ENCODE measurements around the gene RIT1.

RIT1 gene

DNA sequence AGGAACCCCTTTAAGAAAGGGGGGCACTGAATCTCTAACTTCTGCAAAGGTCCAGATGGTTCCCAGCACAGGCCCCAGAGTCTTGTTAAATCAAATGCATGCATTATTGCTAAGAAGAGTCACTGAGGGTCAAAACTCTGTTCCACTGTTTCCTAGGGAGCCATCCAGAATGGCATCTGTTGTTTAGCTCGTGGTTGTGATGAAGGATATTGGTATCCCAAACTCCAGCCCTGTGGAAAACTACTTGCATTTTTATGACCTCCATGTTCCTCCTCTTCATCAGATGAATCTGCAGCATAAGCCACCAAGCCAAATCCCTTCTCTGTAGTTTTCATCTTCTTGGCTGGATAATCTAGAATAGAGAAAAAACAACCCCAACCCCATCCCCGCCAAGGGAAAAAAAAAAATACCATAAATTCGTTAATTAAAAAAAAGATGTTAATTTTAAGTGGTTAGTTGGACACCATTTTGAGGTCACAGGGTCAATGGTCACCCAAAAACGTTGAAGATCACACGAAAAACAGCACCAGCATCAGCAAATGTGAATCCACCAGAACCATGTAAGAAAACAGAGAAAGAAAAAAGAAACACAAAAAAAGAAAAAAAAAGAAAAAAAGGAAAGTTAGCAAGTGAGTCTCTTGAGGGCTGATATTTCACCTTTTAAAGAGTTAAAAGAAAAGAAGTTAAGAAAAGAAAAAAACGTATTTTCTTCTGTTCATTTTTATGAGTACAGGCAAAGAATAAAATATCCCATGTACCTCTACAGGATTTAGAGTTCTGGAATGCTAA is 3.0 kb upstream of the RIT1 start:
- H3K4me1 ChIP-seq (ENCODE audit: insufficient read depth, low read length, poor library complexity, severe bottlenecking): peaks cover 9% of the 10 kb centered on the region
- no peak overlapping the region for H3K4me3 ChIP-seq (ENCODE audit: low read length, poor library complexity, severe bottlenecking)
- H3K9me2 ChIP-seq (replicated peaks; ENCODE audit: low read depth, low read length): no peaks in the 10 kb centered on the region
- no peaks in the 10 kb centered on the region for H4K20me1 ChIP-seq (ENCODE audit: insufficient read depth, low read length, poor library complexity, severe bottlenecking)
- no peaks in the 10 kb centered on the region for H3K27me3 ChIP-seq (ENCODE audit: insufficient read depth, low read length, poor library complexity, severe bottlenecking)
- H3F3A ChIP-seq (ENCODE audit: low read depth): peaks cover 21% of the 10 kb centered on the region; the same call in 1 of the 2 replicates
- H2AFZ ChIP-seq (ENCODE audit: low read length): no peak overlapping the region
- H3K9me3 ChIP-seq (ENCODE audit: insufficient read depth, low read depth, low read length): no peaks in the 10 kb centered on the region
- peaks cover 60% of the 10 kb centered on the region for H3K36me3 ChIP-seq (ENCODE audit: insufficient read depth, low read length)
- no peak for TF ChIP-seq EZH2phosphoT487 (IDR thresholded peaks at IDR 0.05; ENCODE audit: borderline replicate concordance)
- TF ChIP-seq, protein P1, sequence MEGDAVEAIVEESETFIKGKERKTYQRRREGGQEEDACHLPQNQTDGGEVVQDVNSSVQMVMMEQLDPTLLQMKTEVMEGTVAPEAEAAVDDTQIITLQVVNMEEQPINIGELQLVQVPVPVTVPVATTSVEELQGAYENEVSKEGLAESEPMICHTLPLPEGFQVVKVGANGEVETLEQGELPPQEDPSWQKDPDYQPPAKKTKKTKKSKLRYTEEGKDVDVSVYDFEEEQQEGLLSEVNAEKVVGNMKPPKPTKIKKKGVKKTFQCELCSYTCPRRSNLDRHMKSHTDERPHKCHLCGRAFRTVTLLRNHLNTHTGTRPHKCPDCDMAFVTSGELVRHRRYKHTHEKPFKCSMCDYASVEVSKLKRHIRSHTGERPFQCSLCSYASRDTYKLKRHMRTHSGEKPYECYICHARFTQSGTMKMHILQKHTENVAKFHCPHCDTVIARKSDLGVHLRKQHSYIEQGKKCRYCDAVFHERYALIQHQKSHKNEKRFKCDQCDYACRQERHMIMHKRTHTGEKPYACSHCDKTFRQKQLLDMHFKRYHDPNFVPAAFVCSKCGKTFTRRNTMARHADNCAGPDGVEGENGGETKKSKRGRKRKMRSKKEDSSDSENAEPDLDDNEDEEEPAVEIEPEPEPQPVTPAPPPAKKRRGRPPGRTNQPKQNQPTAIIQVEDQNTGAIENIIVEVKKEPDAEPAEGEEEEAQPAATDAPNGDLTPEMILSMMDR (conservative IDR thresholded peaks at IDR 0.05; ENCODE audit: low read length): no peak
- H3K79me2 ChIP-seq (ENCODE audit: insufficient read depth, low read length): peaks cover 21% of the 10 kb centered on the region
- H3K9ac ChIP-seq (ENCODE audit: low read depth, low read length, poor library complexity, severe bottlenecking): no peak overlapping the region
- no peak overlapping the region for H3K4me2 ChIP-seq (ENCODE audit: low read depth, low read length, poor library complexity, severe bottlenecking)

DNA sequence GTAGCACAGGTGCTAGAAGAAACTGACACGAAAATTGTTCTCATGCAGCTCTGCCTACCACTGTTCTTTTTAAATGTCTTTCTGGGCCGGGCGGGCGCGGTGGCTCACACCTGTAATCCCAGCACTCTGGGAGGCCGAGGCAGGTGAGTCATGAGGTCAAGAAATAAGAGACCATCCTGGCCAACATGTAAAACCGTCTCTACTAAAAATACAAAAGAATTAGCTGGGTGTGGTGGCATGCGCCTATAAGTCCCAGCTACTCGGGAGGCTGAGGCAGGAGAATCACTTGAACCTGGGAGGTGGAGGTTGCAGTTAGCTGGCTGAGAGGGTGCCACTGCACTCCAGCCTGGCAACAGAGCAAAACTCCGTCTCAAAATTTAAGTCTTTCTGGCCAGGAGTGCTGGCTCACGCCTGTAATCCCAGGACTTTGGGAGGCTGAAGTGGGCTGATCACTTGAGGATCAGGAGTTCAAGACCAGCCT is 947 bp upstream of the RIT1 start:
- Histone ChIP-seq H3K9me2 (replicated peaks; ENCODE audit: low read depth, low read length) (no peaks in the 10 kb centered on the region), H3K9ac (ENCODE audit: low read depth, low read length, poor library complexity, severe bottlenecking) (no peak overlapping the region), H3K79me2 (ENCODE audit: insufficient read depth, low read length) (peaks cover 30% of the 10 kb centered on the region)

DNA sequence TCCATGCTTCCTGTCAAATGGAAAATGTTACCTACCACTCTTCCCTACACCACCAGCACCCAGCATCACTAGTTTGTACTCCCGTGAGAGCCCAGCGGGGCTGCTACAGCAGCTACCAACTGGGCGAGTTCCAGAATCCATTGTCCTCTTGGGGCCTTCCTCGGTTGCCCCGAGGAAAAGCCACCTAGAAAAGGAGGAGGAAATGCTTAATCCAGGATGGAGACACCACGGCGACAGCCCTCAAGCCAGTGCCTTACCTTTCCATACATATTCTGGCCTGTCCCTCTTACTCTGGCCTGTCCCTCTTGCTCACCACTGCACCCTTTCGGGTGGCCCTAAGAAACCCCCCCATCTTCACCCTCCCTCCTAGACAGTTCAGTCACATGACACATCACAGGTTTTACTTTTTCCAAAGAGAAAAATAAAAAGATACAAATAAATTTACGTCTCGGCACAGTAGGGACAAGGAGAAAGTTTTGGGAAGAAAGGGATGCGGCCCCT is 478 bp downstream of the RIT1 start:
- Histone ChIP-seq H3K4me2 (ENCODE audit: low read depth, low read length, poor library complexity, severe bottlenecking) (peak overlapping the region; percentile 88), H3F3A (ENCODE audit: low read depth) (peaks cover 18% of the 10 kb centered on the region; the same call in 1 of the 2 replicates), H2AFZ (ENCODE audit: low read length) (peak overlapping the region; percentile 54), H3K4me1 (ENCODE audit: insufficient read depth, low read length, poor library complexity, severe bottlenecking) (peaks cover 9% of the 10 kb centered on the region), H3K79me2 (ENCODE audit: insufficient read depth, low read length) (peaks cover 33% of the 10 kb centered on the region), H4K20me1 (ENCODE audit: insufficient read depth, low read length, poor library complexity, severe bottlenecking) (no peaks in the 10 kb centered on the region), H3K27me3 (ENCODE audit: insufficient read depth, low read length, poor library complexity, severe bottlenecking) (no peaks in the 10 kb centered on the region), H3K36me3 (ENCODE audit: insufficient read depth, low read length) (peaks cover 30% of the 10 kb centered on the region), H3K9me3 (ENCODE audit: insufficient read depth, low read depth, low read length) (no peaks in the 10 kb centered on the region), H3K9me2 (replicated peaks; ENCODE audit: low read depth, low read length) (no peaks in the 10 kb centered on the region), H3K9ac (ENCODE audit: low read depth, low read length, poor library complexity, severe bottlenecking) (peak overlapping the region; percentile 78), H3K4me3 (ENCODE audit: low read length, poor library complexity, severe bottlenecking) (peak overlapping the region; percentile 85)
- TF ChIP-seq, protein P1 (conservative IDR thresholded peaks at IDR 0.05; ENCODE audit: low read length): peak; percentile 41
- no peak for TF ChIP-seq EZH2phosphoT487 (IDR thresholded peaks at IDR 0.05; ENCODE audit: borderline replicate concordance)

More for the DNA sequence above, 947 bp upstream of the RIT1 start:
- H3K4me3 ChIP-seq (ENCODE audit: low read length, poor library complexity, severe bottlenecking): no peak overlapping the region
- H4K20me1 ChIP-seq (ENCODE audit: insufficient read depth, low read length, poor library complexity, severe bottlenecking): no peaks in the 10 kb centered on the region
- no peaks in the 10 kb centered on the region for H3K27me3 ChIP-seq (ENCODE audit: insufficient read depth, low read length, poor library complexity, severe bottlenecking)
- H3F3A ChIP-seq (ENCODE audit: low read depth): peaks cover 21% of the 10 kb centered on the region; the same call in 1 of the 2 replicates
- H3K36me3 ChIP-seq (ENCODE audit: insufficient read depth, low read length): peaks cover 44% of the 10 kb centered on the region
- no peaks in the 10 kb centered on the region for H3K9me3 ChIP-seq (ENCODE audit: insufficient read depth, low read depth, low read length)
- no peak overlapping the region for H3K4me2 ChIP-seq (ENCODE audit: low read depth, low read length, poor library complexity, severe bottlenecking)
- no peak overlapping the region for H2AFZ ChIP-seq (ENCODE audit: low read length)
- peaks cover 9% of the 10 kb centered on the region for H3K4me1 ChIP-seq (ENCODE audit: insufficient read depth, low read length, poor library complexity, severe bottlenecking)
- TF ChIP-seq EZH2phosphoT487 (IDR thresholded peaks at IDR 0.05; ENCODE audit: borderline replicate concordance): no peak
- TF ChIP-seq, protein P1 (conservative IDR thresholded peaks at IDR 0.05; ENCODE audit: low read length): no peak
